ENCODE data around the gene ZNFX1.

DNA sequence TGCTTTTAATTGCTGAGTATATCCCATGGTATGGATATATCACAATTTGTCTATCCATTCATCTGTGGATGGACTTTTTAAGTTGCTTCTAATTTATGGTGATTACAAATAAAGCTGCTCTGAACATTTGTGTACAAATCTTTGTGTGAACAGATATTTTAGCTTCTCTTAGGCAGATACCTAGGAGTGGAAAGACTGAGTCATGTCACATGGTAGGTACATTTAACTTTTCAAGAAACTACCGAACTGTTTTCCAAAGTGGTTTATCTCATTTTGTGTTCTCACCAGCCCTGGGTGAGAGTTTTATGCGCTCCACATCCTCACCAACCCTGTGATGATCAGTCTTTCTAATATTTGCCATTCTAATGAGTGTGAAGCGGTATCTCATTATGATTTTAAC, 31.0 kb upstream of the ZNFX1 start:
- TF ChIP-seq GATA2 (IDR thresholded peaks at IDR 0.05; ENCODE audit: low read depth, low read length) (no peak), GATA3 (IDR thresholded peaks at IDR 0.05; ENCODE audit: low read depth, low read length) (no peak)
